HEK293 (cell line): ENCODE data around the gene ZNF775.

Experiments
- CTCF ChIA-PET: fragments of 350-600 bp; formaldehyde crosslinking; extraction: SDS; loops from one replicate; lab custom pipeline; 2021; ENCODE audit warnings: antibody characterized with exemption; lab: Yijun Ruan, JAX
- POLR2A ChIA-PET: fragments of 300-600 bp; formaldehyde crosslinking; extraction: SDS; loops from one replicate; lab custom pipeline; 2020; ENCODE audit warnings: antibody characterized with exemption, inconsistent platforms; lab: Yijun Ruan, JAX
- H3K27ac ChIP-seq: fragments of 200-500 bp; sonication (Bioruptor generic); 2 replicates; pipeline ENCODE4 v1.5.1; 2014; ENCODE audit warnings: low read depth, low read length, control low read depth, inconsistent platforms; ENCODE audit errors: extremely low read depth
- H3K36me3 ChIP-seq, 2 experiments: fragments of 200-500 bp in 1 of 2; sonication (Bioruptor generic) in 1 of 2; 1 replicate in 1 of 2; 2 replicates in 1 of 2; pipeline ENCODE4 v1.5.1; 2014 to 2017; ENCODE audit warnings: inconsistent platforms in 2 of 2, low read length in 2 of 2; ENCODE audit not compliant: control insufficient read depth in 2 of 2, insufficient read depth in 1 of 2
- H3K4me1 ChIP-seq: fragments of 200-500 bp; sonication (Bioruptor generic); 2 replicates; pipeline ENCODE4 v1.5.1; 2014; ENCODE audit warnings: mild to moderate bottlenecking, low read length, inconsistent platforms; ENCODE audit not compliant: control insufficient read depth, insufficient read depth
- H3K4me3 ChIP-seq: 2 replicates; pipeline ENCODE4 v1.5.1; 2011; ENCODE audit warnings: low read depth, mild to moderate bottlenecking, control low read depth, low read length, moderate library complexity
- H3K9me3 ChIP-seq: fragments of 200-500 bp; sonication (Bioruptor generic); 2 replicates; pipeline ENCODE4 v1.5.1; 2014; ENCODE audit warnings: low read depth, low read length, inconsistent platforms; ENCODE audit not compliant: control insufficient read depth, insufficient read depth
- KLF1 ChIP-seq: fragments of 450-650 bp; formaldehyde crosslinking; IDR thresholded peaks from 2 replicates; pipeline ENCODE4 v1.5.1; 2016; ENCODE audit warnings: missing biosample characterization, missing genetic modification characterization
- SCRT2 ChIP-seq: fragments of 450-650 bp; formaldehyde crosslinking; IDR thresholded peaks from 2 replicates; pipeline ENCODE4 v1.5.1; 2016; ENCODE audit warnings: missing biosample characterization, missing genetic modification characterization
- ZFP37 ChIP-seq: fragments of 450-650 bp; formaldehyde crosslinking; IDR thresholded peaks from 2 replicates; pipeline ENCODE4 v1.5.1; 2016; ENCODE audit warnings: missing biosample characterization, missing genetic modification characterization
- ZNF132 ChIP-seq: fragments of 450-650 bp; formaldehyde crosslinking; IDR thresholded peaks from 2 replicates; pipeline ENCODE4 v1.5.1; 2017; ENCODE audit warnings: missing biosample characterization, missing genetic modification characterization, borderline replicate concordance
- ZNF133 ChIP-seq: fragments of 450-650 bp; formaldehyde crosslinking; IDR thresholded peaks from 2 replicates; pipeline ENCODE4 v1.5.1; 2016; ENCODE audit warnings: missing biosample characterization, missing genetic modification characterization
- ZNF140 ChIP-seq: fragments of 450-650 bp; formaldehyde crosslinking; IDR thresholded peaks from 2 replicates; pipeline ENCODE4 v1.5.1; 2016; ENCODE audit warnings: missing biosample characterization, missing genetic modification characterization
- ZNF2 ChIP-seq: fragments of 450-650 bp; formaldehyde crosslinking; IDR thresholded peaks from 2 replicates; pipeline ENCODE4 v1.5.1; 2016; ENCODE audit warnings: missing biosample characterization, missing genetic modification characterization
- ZNF23 ChIP-seq: fragments of 450-650 bp; formaldehyde crosslinking; IDR thresholded peaks from 2 replicates; pipeline ENCODE4 v1.5.1; 2016; ENCODE audit warnings: missing biosample characterization, missing genetic modification characterization, borderline replicate concordance
- ZNF274 ChIP-seq, 2 experiments: fragments of 200-500 bp in 1 of 2; fragments of 450-650 bp in 1 of 2; sonication (Bioruptor generic) in 1 of 2; formaldehyde crosslinking in 1 of 2; IDR thresholded peaks; 2 replicates each; pipeline versions ENCODE4 v1.5.1 to v1.6.1; 2014 to 2016; ENCODE audit warnings: borderline replicate concordance in 1 of 2, inconsistent platforms in 1 of 2, low read length in 1 of 2, missing biosample characterization in 1 of 2, missing genetic modification characterization in 1 of 2
- ZNF324 ChIP-seq: fragments of 450-650 bp; formaldehyde crosslinking; IDR thresholded peaks from 2 replicates; pipeline ENCODE4 v1.5.1; 2016; ENCODE audit warnings: missing biosample characterization, missing genetic modification characterization
- ZNF350 ChIP-seq: fragments of 450-650 bp; formaldehyde crosslinking; IDR thresholded peaks from 2 replicates; pipeline ENCODE4 v1.5.0; 2017; ENCODE audit warnings: missing biosample characterization, mild to moderate bottlenecking, missing genetic modification characterization
- ZNF510 ChIP-seq: fragments of 450-650 bp; formaldehyde crosslinking; IDR thresholded peaks from 2 replicates; pipeline ENCODE4 v1.5.1; 2018; ENCODE audit warnings: mild to moderate bottlenecking, missing genetic modification characterization, missing biosample characterization; ENCODE audit not compliant: insufficient replicate concordance
- ZNF521 ChIP-seq: fragments of 450-650 bp; formaldehyde crosslinking; IDR thresholded peaks from 2 replicates; pipeline ENCODE4 v1.5.1; 2017; ENCODE audit warnings: missing biosample characterization, mild to moderate bottlenecking, missing genetic modification characterization
- ZNF548 ChIP-seq: fragments of 450-650 bp; formaldehyde crosslinking; IDR thresholded peaks from 2 replicates; pipeline ENCODE4 v1.5.1; 2016; ENCODE audit warnings: missing biosample characterization, missing genetic modification characterization
- ZNF560 ChIP-seq: fragments of 450-650 bp; formaldehyde crosslinking; IDR thresholded peaks from 2 replicates; pipeline ENCODE4 v1.5.1; 2017; ENCODE audit warnings: missing biosample characterization, missing genetic modification characterization, borderline replicate concordance
- ZNF658 ChIP-seq: fragments of 450-650 bp; formaldehyde crosslinking; IDR thresholded peaks from 2 replicates; pipeline ENCODE4; 2016; ENCODE audit warnings: missing biosample characterization, missing genetic modification characterization
- ZNF704 ChIP-seq: fragments of 450-650 bp; formaldehyde crosslinking; IDR thresholded peaks from 2 replicates; pipeline ENCODE4 v1.5.1; 2016; ENCODE audit warnings: missing biosample characterization, missing genetic modification characterization
- ZNF791 ChIP-seq: fragments of 450-650 bp; formaldehyde crosslinking; IDR thresholded peaks from 2 replicates; pipeline ENCODE4 v1.5.1; 2016; ENCODE audit warnings: missing biosample characterization, missing genetic modification characterization
- ZSCAN18 ChIP-seq: fragments of 450-650 bp; formaldehyde crosslinking; IDR thresholded peaks from 2 replicates; pipeline ENCODE4 v1.5.1; 2016; ENCODE audit warnings: missing biosample characterization, missing genetic modification characterization
- ZSCAN23 ChIP-seq: fragments of 450-650 bp; formaldehyde crosslinking; IDR thresholded peaks from 2 replicates; pipeline ENCODE4 v1.5.1; 2016; ENCODE audit warnings: missing biosample characterization, missing genetic modification characterization
- TF ChIP-seq, protein P1 (sequence below): fragments of 450-650 bp; formaldehyde crosslinking; IDR thresholded peaks from 2 replicates; pipeline ENCODE4 v1.5.1; 2017; ENCODE audit warnings: missing biosample characterization, missing genetic modification characterization
- TF ChIP-seq, protein P2 (sequence below): fragments of 450-650 bp; formaldehyde crosslinking; IDR thresholded peaks from 2 replicates; pipeline ENCODE4 v1.5.1; 2017; ENCODE audit warnings: missing biosample characterization, missing genetic modification characterization
- TF ChIP-seq, protein P3 (sequence below): fragments of 450-650 bp; formaldehyde crosslinking; IDR thresholded peaks from 2 replicates; pipeline ENCODE4 v1.5.1; 2016; ENCODE audit warnings: missing biosample characterization, missing genetic modification characterization
- TF ChIP-seq, protein P4 (sequence below): fragments of 450-650 bp; formaldehyde crosslinking; IDR thresholded peaks from 2 replicates; pipeline ENCODE4 v1.5.1; 2016; ENCODE audit warnings: missing biosample characterization, missing genetic modification characterization

The ZNF775 gene

GRCh38 chr7:150407588-150408392, 28.7 kb downstream of the ZNF775 start:
- H3K9me3 ChIP-seq: no peaks in the 10 kb centered on the region
- no peak overlapping the region for H3K27ac ChIP-seq
- ChIA-PET CTCF (interaction anchor here (0.6 to 1.1 kb wide), 2 partner anchors 41 to 159 kb away, joined by 3 read pairs; no protein-coding TSS in a partner anchor), POLR2A (no interaction called here)
- no peaks in the 10 kb centered on the region for H3K4me1 ChIP-seq
- no peaks in the 10 kb centered on the region for H3K36me3 ChIP-seq
- no peak overlapping the region for H3K4me3 ChIP-seq
- TF ChIP-seq ZNF704 (tag by site-specific recombination) (no peak), ZNF324 (no peak), ZNF510 (no peak), ZNF23 (no peak), ZNF548 (tag by site-specific recombination) (no peak), ZNF133 (tag by site-specific recombination) (no peak), ZFP37 (tag by site-specific recombination) (no peak), ZNF132 (tag by site-specific recombination) (no peak), ZNF350 (tag by site-specific recombination) (no peak)
- TF ChIP-seq, protein P1, sequence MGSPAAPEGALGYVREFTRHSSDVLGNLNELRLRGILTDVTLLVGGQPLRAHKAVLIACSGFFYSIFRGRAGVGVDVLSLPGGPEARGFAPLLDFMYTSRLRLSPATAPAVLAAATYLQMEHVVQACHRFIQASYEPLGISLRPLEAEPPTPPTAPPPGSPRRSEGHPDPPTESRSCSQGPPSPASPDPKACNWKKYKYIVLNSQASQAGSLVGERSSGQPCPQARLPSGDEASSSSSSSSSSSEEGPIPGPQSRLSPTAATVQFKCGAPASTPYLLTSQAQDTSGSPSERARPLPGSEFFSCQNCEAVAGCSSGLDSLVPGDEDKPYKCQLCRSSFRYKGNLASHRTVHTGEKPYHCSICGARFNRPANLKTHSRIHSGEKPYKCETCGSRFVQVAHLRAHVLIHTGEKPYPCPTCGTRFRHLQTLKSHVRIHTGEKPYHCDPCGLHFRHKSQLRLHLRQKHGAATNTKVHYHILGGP: no peak
- TF ChIP-seq, protein P2, sequence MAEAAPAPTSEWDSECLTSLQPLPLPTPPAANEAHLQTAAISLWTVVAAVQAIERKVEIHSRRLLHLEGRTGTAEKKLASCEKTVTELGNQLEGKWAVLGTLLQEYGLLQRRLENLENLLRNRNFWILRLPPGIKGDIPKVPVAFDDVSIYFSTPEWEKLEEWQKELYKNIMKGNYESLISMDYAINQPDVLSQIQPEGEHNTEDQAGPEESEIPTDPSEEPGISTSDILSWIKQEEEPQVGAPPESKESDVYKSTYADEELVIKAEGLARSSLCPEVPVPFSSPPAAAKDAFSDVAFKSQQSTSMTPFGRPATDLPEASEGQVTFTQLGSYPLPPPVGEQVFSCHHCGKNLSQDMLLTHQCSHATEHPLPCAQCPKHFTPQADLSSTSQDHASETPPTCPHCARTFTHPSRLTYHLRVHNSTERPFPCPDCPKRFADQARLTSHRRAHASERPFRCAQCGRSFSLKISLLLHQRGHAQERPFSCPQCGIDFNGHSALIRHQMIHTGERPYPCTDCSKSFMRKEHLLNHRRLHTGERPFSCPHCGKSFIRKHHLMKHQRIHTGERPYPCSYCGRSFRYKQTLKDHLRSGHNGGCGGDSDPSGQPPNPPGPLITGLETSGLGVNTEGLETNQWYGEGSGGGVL (tag by site-specific recombination): no peak

GRCh38 chr7:150408393-150409299, 29.5 kb downstream of the ZNF775 start:
- H3K27ac ChIP-seq: no peak overlapping the region
- no peaks in the 10 kb centered on the region for H3K36me3 ChIP-seq
- CTCF ChIA-PET: interaction anchor here (0.6 kb wide), 1 partner anchor 160 kb away, joined by 3 read pairs; no protein-coding TSS in a partner anchor
- H3K4me1 ChIP-seq: no peaks in the 10 kb centered on the region
- H3K9me3 ChIP-seq: no peaks in the 10 kb centered on the region
- H3K4me3 ChIP-seq: no peak overlapping the region
- POLR2A ChIA-PET: interaction anchor here (1.8 kb wide), 1 partner anchor 40 kb away, joined by 5 read pairs; the partner anchor contains the start of gene REPIN1
- TF ChIP-seq ZSCAN23 (tag by site-specific recombination): no peak
- TF ChIP-seq ZNF2 (tag by site-specific recombination): no peak
- TF ChIP-seq ZNF560 (tag by site-specific recombination): no peak
- no peak for TF ChIP-seq KLF1 (tag by site-specific recombination)
- no peak for TF ChIP-seq SCRT2 (tag by site-specific recombination)
- TF ChIP-seq, protein P3, sequence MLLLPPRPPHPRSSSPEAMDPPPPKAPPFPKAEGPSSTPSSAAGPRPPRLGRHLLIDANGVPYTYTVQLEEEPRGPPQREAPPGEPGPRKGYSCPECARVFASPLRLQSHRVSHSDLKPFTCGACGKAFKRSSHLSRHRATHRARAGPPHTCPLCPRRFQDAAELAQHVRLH: no peak
- no peak for TF ChIP-seq ZNF140 (tag by site-specific recombination)
- no peak for TF ChIP-seq ZNF658
- TF ChIP-seq ZNF521 (tag by site-specific recombination): no peak
- TF ChIP-seq ZNF791 (tag by site-specific recombination): no peak
- no peak for TF ChIP-seq ZSCAN18 (tag by site-specific recombination)
- TF ChIP-seq ZNF274 (IDR thresholded peaks at IDR 0.05; ENCODE audit: low read length): no peak
- TF ChIP-seq ZNF274 (tag by site-specific recombination; IDR thresholded peaks at IDR 0.05; ENCODE audit: borderline replicate concordance): no peak
- TF ChIP-seq, protein P4, sequence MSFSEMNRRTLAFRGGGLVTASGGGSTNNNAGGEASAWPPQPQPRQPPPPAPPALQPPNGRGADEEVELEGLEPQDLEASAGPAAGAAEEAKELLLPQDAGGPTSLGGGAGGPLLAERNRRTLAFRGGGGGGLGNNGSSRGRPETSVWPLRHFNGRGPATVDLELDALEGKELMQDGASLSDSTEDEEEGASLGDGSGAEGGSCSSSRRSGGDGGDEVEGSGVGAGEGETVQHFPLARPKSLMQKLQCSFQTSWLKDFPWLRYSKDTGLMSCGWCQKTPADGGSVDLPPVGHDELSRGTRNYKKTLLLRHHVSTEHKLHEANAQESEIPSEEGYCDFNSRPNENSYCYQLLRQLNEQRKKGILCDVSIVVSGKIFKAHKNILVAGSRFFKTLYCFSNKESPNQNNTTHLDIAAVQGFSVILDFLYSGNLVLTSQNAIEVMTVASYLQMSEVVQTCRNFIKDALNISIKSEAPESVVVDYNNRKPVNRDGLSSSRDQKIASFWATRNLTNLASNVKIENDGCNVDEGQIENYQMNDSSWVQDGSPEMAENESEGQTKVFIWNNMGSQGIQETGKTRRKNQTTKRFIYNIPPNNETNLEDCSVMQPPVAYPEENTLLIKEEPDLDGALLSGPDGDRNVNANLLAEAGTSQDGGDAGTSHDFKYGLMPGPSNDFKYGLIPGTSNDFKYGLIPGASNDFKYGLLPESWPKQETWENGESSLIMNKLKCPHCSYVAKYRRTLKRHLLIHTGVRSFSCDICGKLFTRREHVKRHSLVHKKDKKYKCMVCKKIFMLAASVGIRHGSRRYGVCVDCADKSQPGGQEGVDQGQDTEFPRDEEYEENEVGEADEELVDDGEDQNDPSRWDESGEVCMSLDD (tag by site-specific recombination): no peak
